Uterus (tissue), 4 donors: ENCODE results near the gene FHIP1B. TPM values are rescaled to one million over a fixed set of nuclear protein-coding genes. Genes with fewer than 3 reads are reported as not detected.

Experiments
- DNase-seq, 2 donors: peaks; one replicate each; pipeline ENCODE4 v3.0.0-alpha.2; 2019 to 2020
- H3K27ac ChIP-seq, 2 donors: fragments of 200-600 bp; sonication (generic); 1 replicate in 1 of 2; 2 replicates in 1 of 2; pipeline ENCODE4 v1.5.1; 2016 to 2018
- H3K27me3 ChIP-seq, 2 donors: fragments of 200-600 bp; sonication (generic); one replicate each; pipeline ENCODE4 v1.5.1; 2018 to 2019; ENCODE audit warnings: control low read depth in 1 of 2
- H3K36me3 ChIP-seq, 2 donors: fragments of 200-600 bp; sonication (generic); one replicate each; pipeline ENCODE4 v1.5.1; 2019; ENCODE audit warnings: control low read depth in 1 of 2
- H3K4me1 ChIP-seq, 2 donors: fragments of 200-600 bp; sonication (generic); one replicate each; pipeline ENCODE4 v1.5.1; 2018 to 2019; ENCODE audit warnings: control low read depth in 1 of 2
- H3K4me3 ChIP-seq, 2 donors: fragments of 200-600 bp; sonication (generic); 1 replicate in 1 of 2; 2 replicates in 1 of 2; pipeline ENCODE4 v1.5.1; 2018 to 2019; ENCODE audit warnings: mild to moderate bottlenecking in 1 of 2
- H3K9me3 ChIP-seq, 2 donors: fragments of 200-600 bp; sonication (generic); one replicate each; pipeline ENCODE4 v1.5.1; 2019; ENCODE audit warnings: control low read depth in 1 of 2
- CTCF ChIP-seq, 4 experiments: fragments of 200-600 bp in 2 of 4; fragments of 450-650 bp in 2 of 4; sonication (generic) in 2 of 4; IDR thresholded peaks; one replicate each; pipeline ENCODE4 v1.5.1; 2016 to 2019; ENCODE audit warnings: antibody characterized with exemption in 4 of 4, mild to moderate bottlenecking in 2 of 4, moderate library complexity in 1 of 4
- POLR2A ChIP-seq, 2 donors: fragments of 450-650 bp; IDR thresholded peaks; one replicate each; pipeline ENCODE4 v1.6.1; 2016; ENCODE audit warnings: antibody characterized with exemption in 2 of 2, mild to moderate bottlenecking in 1 of 2, moderate library complexity in 1 of 2
- intact Hi-C: fragments of 100-400 bp; cut with DNase I; formaldehyde crosslinking; loops from one replicate; pipeline ENCODE4 v1.15.1; 2023; ENCODE audit warnings: low total_unique reads
- total RNA-seq, 4 donors: library from RNA; depleted of rRNA in 3 of 4; stranded (reverse); fragments of >200 nt in 3 of 4; gene quantifications; one replicate each; pipeline versions ENCODE4 v1.1.0 to v1.2.4, GENCODE V29; 2014 to 2023
- donor health status: DM: yes; HTN: yes; CAD: no.

The FHIP1B gene
- total RNA-seq, 4 donors from 2014 or later = 15.4 to 39.8 (median 30.7) TPM

- Histone ChIP-seq H3K4me1 (peaks cover 0 to 6% of the 10 kb centered on the region in 2 donors), H3K4me3 (peak overlapping the region; percentile 32 to 40), H3K9me3 (no peaks in the 10 kb centered on the region), H3K36me3 (no peaks in the 10 kb centered on the region), H3K27ac (no peak overlapping the region), H3K27me3 (no peaks in the 10 kb centered on the region)
- intact Hi-C loops = no loop called here
- no peak for TF ChIP-seq POLR2A (IDR thresholded peaks at IDR 0.05)
- no peak for TF ChIP-seq CTCF (IDR thresholded peaks at IDR 0.05)
- DNase-seq = no peak
Observed at GRCh38 chr11:6258571-6259081, 24.2 kb upstream of the FHIP1B start.

GRCh38 chr11:6258141-6258540, 23.7 kb upstream of the FHIP1B start:
- Histone ChIP-seq H3K27ac (no peak overlapping the region), H3K36me3 (no peaks in the 10 kb centered on the region), H3K9me3 (no peaks in the 10 kb centered on the region), H3K4me3 (no peak overlapping the region), H3K27me3 (no peaks in the 10 kb centered on the region), H3K4me1 (peaks cover 0 to 6% of the 10 kb centered on the region in 2 donors)
- TF ChIP-seq POLR2A (IDR thresholded peaks at IDR 0.05) (no peak), CTCF (IDR thresholded peaks at IDR 0.05) (no peak)
- DNase-seq = no peak
- intact Hi-C loops = no loop called here

GRCh38 chr11:6253197-6253596, 18.8 kb upstream of the FHIP1B start:
- no peaks in the 10 kb centered on the region for H3K4me1 ChIP-seq
- no peak overlapping the region for H3K27ac ChIP-seq
- H3K9me3 ChIP-seq = no peaks in the 10 kb centered on the region
- no peak overlapping the region for H3K4me3 ChIP-seq
- H3K27me3 ChIP-seq = no peaks in the 10 kb centered on the region
- DNase-seq = no peak
- H3K36me3 ChIP-seq = no peaks in the 10 kb centered on the region
- no peak for TF ChIP-seq POLR2A (IDR thresholded peaks at IDR 0.05)
- no peak for TF ChIP-seq CTCF (IDR thresholded peaks at IDR 0.05)
- intact Hi-C loops = no loop called here

- H3K4me1 ChIP-seq = no peaks in the 10 kb centered on the region
- no peak for TF ChIP-seq CTCF (IDR thresholded peaks at IDR 0.05)
- TF ChIP-seq POLR2A (IDR thresholded peaks at IDR 0.05) = no peak
- no peak overlapping the region for H3K4me3 ChIP-seq
- H3K27ac ChIP-seq = peak overlapping the region in 1 of 2 donors; percentile 3
- intact Hi-C loops = no loop called here
- DNase-seq = no peak
- no peaks in the 10 kb centered on the region for H3K9me3 ChIP-seq
- H3K27me3 ChIP-seq = no peaks in the 10 kb centered on the region
- no peaks in the 10 kb centered on the region for H3K36me3 ChIP-seq
Observed at GRCh38 chr11:6251990-6252473, 17.6 kb upstream of the FHIP1B start.

- intact Hi-C loops = no loop called here
- TF ChIP-seq POLR2A (IDR thresholded peaks at IDR 0.05) (no peak), CTCF (IDR thresholded peaks at IDR 0.05) (peak; percentile 49 to 83 (median 76))
- Histone ChIP-seq H3K4me3 (no peak overlapping the region), H3K27me3 (no peaks in the 10 kb centered on the region), H3K9me3 (no peaks in the 10 kb centered on the region), H3K36me3 (no peaks in the 10 kb centered on the region), H3K27ac (peak overlapping the region in 1 of 2 donors; percentile 3), H3K4me1 (no peaks in the 10 kb centered on the region)
- DNase-seq = peak; percentile 62 to 70
Observed at GRCh38 chr11:6251120-6251733, 16.8 kb upstream of the FHIP1B start.
